PC-9 (cell line): Measurements from ENCODE around the gene CADM4. TPM values are rescaled to one million over a fixed set of nuclear protein-coding genes. Genes with fewer than 3 reads are reported as not detected.

Experiments
- BruUV-seq: library from RNA; stranded (reverse); fragments of 400-500 nt; replicated peaks from 2 replicates; lab custom pipeline; 2021; lab: Mats Ljungman, UMichigan
- CTCF ChIA-PET: fragments of 300-600 bp; sonication (Branson Sonifier 250); formaldehyde crosslinking; loops from one replicate; lab custom pipeline; 2022; ENCODE audit warnings: antibody characterized with exemption; lab: Charles Lee
- POLR2A ChIA-PET: fragments of 300-600 bp; sonication (Branson Sonifier 250); formaldehyde crosslinking; loops from one replicate; lab custom pipeline; 2022; ENCODE audit warnings: antibody characterized with exemption; ENCODE audit not compliant: unreplicated experiment; lab: Charles Lee
- DNase-seq, 2 experiments: peaks; one replicate each; pipeline versions ENCODE4 v3.0.0 to v3.0.0-alpha.2; 2015 to 2022; ENCODE audit warnings: mixed read lengths in 1 of 2
- H2AFZ ChIP-seq: fragments of 200-600 bp; sonication (generic); 2 replicates; pipeline ENCODE4 v1.8.1; 2017; ENCODE audit warnings: antibody characterized with exemption
- H3F3A ChIP-seq: fragments of 200-600 bp; sonication (generic); 2 replicates; pipeline ENCODE4 v1.8.1; 2017; ENCODE audit warnings: antibody characterized with exemption, mild to moderate bottlenecking, low read depth; ENCODE audit not compliant: insufficient read depth
- H3K27ac ChIP-seq: fragments of 200-600 bp; sonication (generic); 2 replicates; pipeline ENCODE4 v1.6.1; 2016; ENCODE audit warnings: mixed run types
- H3K27me3 ChIP-seq: fragments of 200-600 bp; sonication (generic); 2 replicates; pipeline ENCODE4 v1.6.1; 2016; ENCODE audit warnings: low read depth, mixed run types; ENCODE audit not compliant: insufficient read depth
- H3K36me3 ChIP-seq: fragments of 200-600 bp; sonication (generic); 2 replicates; pipeline ENCODE4 v1.6.1; 2016; ENCODE audit warnings: low read depth, mixed run types
- H3K4me1 ChIP-seq: fragments of 200-600 bp; sonication (generic); replicated peaks from 2 replicates; pipeline ENCODE4 v1.6.1; 2016; ENCODE audit warnings: mixed run types; ENCODE audit not compliant: insufficient read depth
- H3K4me2 ChIP-seq: fragments of 200-600 bp; sonication (generic); 2 replicates; pipeline ENCODE4 v1.6.1; 2017; ENCODE audit warnings: mixed run types
- H3K4me3 ChIP-seq: fragments of 200-600 bp; sonication (generic); 2 replicates; pipeline ENCODE4 v1.6.1; 2016; ENCODE audit warnings: mixed run types
- H3K79me2 ChIP-seq: fragments of 200-600 bp; sonication (generic); 2 replicates; pipeline ENCODE4 v1.6.1; 2017; ENCODE audit warnings: low read depth, mixed run types
- H3K9me2 ChIP-seq: fragments of 200-600 bp; sonication (generic); 2 replicates; pipeline ENCODE4 v1.8.1; 2017; ENCODE audit warnings: mild to moderate bottlenecking; ENCODE audit not compliant: insufficient read depth
- H3K9me3 ChIP-seq: fragments of 200-600 bp; sonication (generic); 2 replicates; pipeline ENCODE4 v1.8.1; 2016; ENCODE audit warnings: low read depth; ENCODE audit not compliant: insufficient read depth
- H4K20me1 ChIP-seq: fragments of 200-600 bp; sonication (generic); 2 replicates; pipeline ENCODE4 v1.8.1; 2017; ENCODE audit not compliant: insufficient read depth
- EZH2 ChIP-seq: fragments of 200-600 bp; sonication (generic); IDR thresholded peaks from 2 replicates; pipeline ENCODE4 v1.8.0; 2017; ENCODE audit warnings: antibody characterized with exemption, low read depth
- intact Hi-C: fragments of 100-400 bp; cut with micrococcal nuclease; formaldehyde crosslinking; loops from one replicate; pipeline ENCODE4 v1.10.0; 2022; ENCODE audit not compliant: unreplicated experiment
- total RNA-seq: library from RNA; stranded (reverse); gene quantifications from 2 replicates; pipeline ENCODE4 v1.2.3, GENCODE V29; 2021
- TF ChIP-seq, protein P1 (sequence below): fragments of 200-600 bp; sonication (generic); conservative IDR thresholded peaks from 2 replicates; pipeline ENCODE4 v1.6.1; 2017; ENCODE audit warnings: mixed run types, antibody characterized with exemption, mild to moderate bottlenecking, moderate library complexity

The CADM4 gene
- total RNA-seq, 1 experiment from 2014 or later, result 71.1 TPM

DNA sequence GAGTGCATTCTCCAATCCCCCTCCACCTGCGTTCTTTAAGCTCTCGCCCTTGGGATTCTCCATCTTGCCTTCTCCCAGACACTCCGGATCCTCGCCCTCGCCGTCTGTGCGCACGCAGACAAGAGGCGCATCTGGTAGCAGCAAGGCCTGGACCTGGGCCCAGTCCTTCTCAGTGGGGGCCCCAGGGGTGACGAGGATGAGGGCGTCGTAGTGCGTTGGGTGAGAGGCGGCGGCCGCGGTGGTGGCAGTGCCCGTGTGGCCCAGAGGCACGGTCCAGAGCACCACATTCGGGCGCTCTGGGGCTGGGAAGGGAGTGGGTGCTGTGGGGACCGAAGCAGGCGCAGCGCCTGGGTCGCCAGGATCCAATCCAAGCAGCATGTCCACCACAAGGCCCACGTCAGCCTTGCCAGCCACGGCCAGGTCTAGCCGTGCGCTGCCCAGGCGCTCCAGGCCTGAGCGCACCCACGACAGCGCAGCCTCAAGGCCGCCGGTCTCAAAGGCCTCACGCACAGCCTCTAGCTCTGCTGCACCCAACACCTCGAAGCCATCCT, 46.8 kb downstream of the CADM4 start:
- peaks cover 16% of the 10 kb centered on the region; the same call in 1 of the 2 replicates for H3F3A ChIP-seq
- H3K9me2 ChIP-seq, result no peaks in the 10 kb centered on the region
- H3K27me3 ChIP-seq, result no peaks in the 10 kb centered on the region
- peaks cover 14% of the 10 kb centered on the region for H3K4me1 ChIP-seq
- TF ChIP-seq, protein P1, sequence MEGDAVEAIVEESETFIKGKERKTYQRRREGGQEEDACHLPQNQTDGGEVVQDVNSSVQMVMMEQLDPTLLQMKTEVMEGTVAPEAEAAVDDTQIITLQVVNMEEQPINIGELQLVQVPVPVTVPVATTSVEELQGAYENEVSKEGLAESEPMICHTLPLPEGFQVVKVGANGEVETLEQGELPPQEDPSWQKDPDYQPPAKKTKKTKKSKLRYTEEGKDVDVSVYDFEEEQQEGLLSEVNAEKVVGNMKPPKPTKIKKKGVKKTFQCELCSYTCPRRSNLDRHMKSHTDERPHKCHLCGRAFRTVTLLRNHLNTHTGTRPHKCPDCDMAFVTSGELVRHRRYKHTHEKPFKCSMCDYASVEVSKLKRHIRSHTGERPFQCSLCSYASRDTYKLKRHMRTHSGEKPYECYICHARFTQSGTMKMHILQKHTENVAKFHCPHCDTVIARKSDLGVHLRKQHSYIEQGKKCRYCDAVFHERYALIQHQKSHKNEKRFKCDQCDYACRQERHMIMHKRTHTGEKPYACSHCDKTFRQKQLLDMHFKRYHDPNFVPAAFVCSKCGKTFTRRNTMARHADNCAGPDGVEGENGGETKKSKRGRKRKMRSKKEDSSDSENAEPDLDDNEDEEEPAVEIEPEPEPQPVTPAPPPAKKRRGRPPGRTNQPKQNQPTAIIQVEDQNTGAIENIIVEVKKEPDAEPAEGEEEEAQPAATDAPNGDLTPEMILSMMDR, result no peak
- no peak for TF ChIP-seq EZH2
- H2AFZ ChIP-seq, result no peak overlapping the region
- H3K9me3 ChIP-seq, result no peaks in the 10 kb centered on the region
- H3K79me2 ChIP-seq, result peaks cover 37% of the 10 kb centered on the region
- intact Hi-C loops, result loop anchor here (10.0 kb wide), 1 partner anchor 158 kb away; no protein-coding TSS in a partner anchor
- CTCF ChIA-PET, result no interaction called here
- H4K20me1 ChIP-seq, result peaks cover 10% of the 10 kb centered on the region
- DNase-seq, result no peak
- no peak overlapping the region for H3K27ac ChIP-seq
- no peak overlapping the region for H3K4me2 ChIP-seq
- H3K4me3 ChIP-seq, result no peak overlapping the region
- POLR2A ChIA-PET, result no interaction called here
- 0 out of 2 replicates have a peak, but pooled peaks cover 7% of the 10 kb centered on the region for H3K36me3 ChIP-seq
- no TSS peak for BruUV-seq

DNA sequence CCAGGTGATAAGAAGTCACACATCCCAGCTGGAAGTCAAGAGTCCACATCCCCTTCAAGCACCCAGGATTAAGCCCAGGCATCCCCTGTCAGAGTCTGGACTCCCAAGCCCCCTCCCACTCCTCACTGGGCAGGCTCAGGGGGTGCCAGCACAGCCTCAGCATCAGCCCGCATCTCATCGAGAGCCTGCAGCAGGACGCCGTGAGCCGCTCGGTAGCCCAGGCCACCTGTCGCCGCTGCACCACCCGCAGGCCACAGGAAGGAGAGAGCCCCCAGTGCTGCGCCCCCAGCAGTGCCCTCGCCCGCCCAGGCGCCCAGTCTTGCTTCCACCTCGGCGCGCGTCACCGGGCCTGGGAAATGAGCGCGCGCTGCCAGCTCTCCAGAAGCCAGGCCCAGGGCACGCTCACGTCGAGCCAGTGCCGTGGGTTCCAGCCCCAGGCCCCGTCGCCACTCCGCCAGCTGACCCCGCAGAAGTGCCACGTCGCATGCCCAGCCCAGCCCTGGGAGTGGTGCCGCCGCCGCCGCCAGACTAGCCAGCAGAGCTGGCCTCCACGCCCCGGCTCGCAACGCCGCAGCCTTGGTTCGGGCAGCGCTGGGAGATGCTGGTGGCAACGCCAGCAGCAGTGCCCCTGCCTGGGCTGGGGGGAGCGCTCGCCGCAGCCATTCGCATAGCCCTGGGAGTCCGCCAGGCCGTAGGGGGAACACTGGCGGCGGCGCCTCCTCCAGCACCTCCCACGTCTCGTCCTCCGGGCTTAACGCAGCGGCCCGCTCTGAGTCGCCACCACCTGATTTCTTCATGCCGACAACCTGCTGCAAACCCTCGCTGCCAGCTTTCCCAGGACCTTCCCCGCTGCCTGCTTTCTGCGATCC, 47.5 kb downstream of the CADM4 start:
- no peak overlapping the region for H3K27ac ChIP-seq
- BruUV-seq, result no TSS peak
- TF ChIP-seq, protein P1, result no peak
- no peak for TF ChIP-seq EZH2
- H3K36me3 ChIP-seq, result 0 out of 2 replicates have a peak, but pooled peaks cover 7% of the 10 kb centered on the region
- intact Hi-C loops, result loop anchor here (10.0 kb wide), 1 partner anchor 157 kb away; no protein-coding TSS in a partner anchor
- no peak for DNase-seq
- no peak overlapping the region for H2AFZ ChIP-seq
- no peaks in the 10 kb centered on the region for H3K9me3 ChIP-seq
- peaks cover 7% of the 10 kb centered on the region for H3K4me1 ChIP-seq
- POLR2A ChIA-PET, result no interaction called here
- CTCF ChIA-PET, result no interaction called here
- peaks cover 16% of the 10 kb centered on the region; the same call in 1 of the 2 replicates for H3F3A ChIP-seq
- no peak overlapping the region for H3K4me3 ChIP-seq
- no peaks in the 10 kb centered on the region for H3K9me2 ChIP-seq
- H3K4me2 ChIP-seq, result no peak overlapping the region
- H3K79me2 ChIP-seq, result peaks cover 29% of the 10 kb centered on the region
- H3K27me3 ChIP-seq, result no peaks in the 10 kb centered on the region
- H4K20me1 ChIP-seq, result peaks cover 10% of the 10 kb centered on the region

DNA sequence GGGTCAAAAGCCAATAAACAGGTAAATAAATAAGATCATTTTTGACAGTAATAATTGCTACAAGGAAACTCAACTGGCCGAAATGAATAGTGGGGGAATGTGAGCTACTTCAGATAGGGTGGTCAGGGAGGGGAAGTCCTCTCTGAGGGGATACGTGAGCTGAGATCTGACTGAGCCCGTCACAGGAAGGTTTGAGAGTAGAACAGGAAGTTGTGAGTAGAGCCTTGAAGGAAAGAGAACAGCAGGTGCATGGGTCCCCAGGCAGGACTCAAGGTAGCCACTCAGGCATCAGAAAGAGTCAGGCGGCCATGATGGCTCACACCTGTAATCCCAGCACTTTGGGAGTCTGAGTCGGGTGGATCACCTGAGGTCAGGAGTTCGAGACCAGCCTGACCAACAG, 50.0 kb downstream of the CADM4 start:
- POLR2A ChIA-PET, result interaction anchor here (0.5 kb wide), 1 partner anchor 220 kb away, joined by 5 read pairs; no protein-coding TSS in a partner anchor
- Histone ChIP-seq H3K4me1 (0 out of 2 replicates have a peak, but pooled peaks cover 5% of the 10 kb centered on the region), H3F3A (peaks cover 10% of the 10 kb centered on the region; the same call in 1 of the 2 replicates), H2AFZ (no peak overlapping the region), H3K4me2 (no peak overlapping the region), H3K36me3 (0 out of 2 replicates have a peak, but pooled peaks cover 7% of the 10 kb centered on the region), H4K20me1 (peaks cover 10% of the 10 kb centered on the region), H3K4me3 (no peak overlapping the region), H3K9me2 (no peaks in the 10 kb centered on the region), H3K9me3 (no peaks in the 10 kb centered on the region), H3K79me2 (peaks cover 13% of the 10 kb centered on the region), H3K27me3 (no peaks in the 10 kb centered on the region), H3K27ac (no peak overlapping the region)
- intact Hi-C loops, result loop anchor here (10.0 kb wide), 1 partner anchor 155 kb away; no protein-coding TSS in a partner anchor
- no TSS peak for BruUV-seq
- TF ChIP-seq, protein P1, result no peak
- CTCF ChIA-PET, result no interaction called here
- DNase-seq, result no peak
